T-helper 2 cell treated with Interferon-gamma antibody and Interleukin-4, amounts not matched to agents 100 ng/mL and 5 ng/mL, for 36 hours (primary cell): ENCODE measurements around the gene RPL13A. TPM values are rescaled to one million over a fixed set of nuclear protein-coding genes. Genes with fewer than 3 reads are reported as not detected.

Experiments used
- intact Hi-C: fragments of 100-400 bp; cut with micrococcal nuclease; formaldehyde crosslinking; loops from one replicate; pipeline ENCODE4 v1.15.1; 2023
- total RNA-seq: library from RNA; stranded (reverse); gene quantifications from 2 replicates; pipeline ENCODE4 v1.2.3, GENCODE V29; 2022

Gene RPL13A
- total RNA-seq, 1 donor from 2014 or later = 2,471 TPM

- intact Hi-C loops = no loop called here
Observed at GRCh38 chr19:49499030-49499670, 11.7 kb downstream of the RPL13A start.

DNA sequence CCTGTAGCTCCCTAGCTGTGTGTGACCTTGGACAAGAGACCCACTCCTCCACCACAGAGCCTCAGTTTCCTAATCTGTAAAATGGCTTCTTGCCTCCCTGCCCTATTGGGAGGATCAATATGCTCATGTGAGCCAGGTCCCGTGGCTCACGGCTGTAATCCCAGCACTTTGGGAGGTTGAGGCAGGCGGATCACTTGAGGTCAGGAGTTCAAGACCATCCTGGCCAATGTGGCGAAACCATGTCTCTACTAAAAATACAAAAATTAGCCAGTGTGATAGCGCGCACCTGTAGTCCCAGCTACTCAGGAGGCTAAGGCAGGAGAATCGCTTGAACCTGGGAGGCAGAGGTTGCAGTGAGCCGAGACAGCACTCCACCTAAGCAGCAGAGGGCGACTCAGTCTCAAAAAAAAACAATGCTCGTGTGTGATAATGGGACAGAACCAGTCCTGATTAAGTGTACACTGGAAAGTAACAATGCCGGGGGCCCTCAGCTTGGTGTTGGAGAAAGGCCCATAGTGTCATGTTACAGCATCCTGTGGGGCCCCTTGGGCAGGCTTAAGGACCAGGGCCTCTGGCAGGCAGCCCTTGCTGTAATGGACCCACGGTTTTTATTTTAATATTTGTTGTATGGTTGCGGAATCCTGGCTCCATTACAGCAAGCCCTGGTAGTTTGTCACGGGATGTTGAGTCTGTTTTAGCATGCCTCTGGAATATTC is 15.6 kb downstream of the RPL13A start:
- intact Hi-C loops = no loop called here

DNA sequence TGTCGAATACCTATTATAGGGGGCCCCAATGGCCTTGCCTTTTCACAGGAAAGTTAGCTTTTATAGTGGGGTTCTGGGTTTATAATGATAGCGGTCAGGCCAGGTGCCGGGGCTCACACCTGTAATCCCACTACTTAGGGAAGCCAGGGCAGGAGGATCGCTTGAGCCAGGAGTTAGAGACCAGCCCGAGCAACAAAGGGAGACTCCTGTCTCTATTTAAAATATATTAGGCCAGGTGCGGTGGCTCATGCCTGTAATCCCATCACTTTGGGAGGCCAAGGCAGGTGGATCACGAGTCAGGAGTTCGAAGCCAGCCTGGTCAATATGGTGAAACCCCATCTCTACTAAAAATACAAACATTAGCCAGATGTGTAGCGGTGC is 16.2 kb downstream of the RPL13A start:
- intact Hi-C loops = no loop called here

- intact Hi-C loops = loop anchor here (1.0 kb wide), 2 partner anchors 41 to 64 kb away; no protein-coding TSS in a partner anchor
Observed at GRCh38 chr19:49506575-49507105, 19.2 kb downstream of the RPL13A start.

DNA sequence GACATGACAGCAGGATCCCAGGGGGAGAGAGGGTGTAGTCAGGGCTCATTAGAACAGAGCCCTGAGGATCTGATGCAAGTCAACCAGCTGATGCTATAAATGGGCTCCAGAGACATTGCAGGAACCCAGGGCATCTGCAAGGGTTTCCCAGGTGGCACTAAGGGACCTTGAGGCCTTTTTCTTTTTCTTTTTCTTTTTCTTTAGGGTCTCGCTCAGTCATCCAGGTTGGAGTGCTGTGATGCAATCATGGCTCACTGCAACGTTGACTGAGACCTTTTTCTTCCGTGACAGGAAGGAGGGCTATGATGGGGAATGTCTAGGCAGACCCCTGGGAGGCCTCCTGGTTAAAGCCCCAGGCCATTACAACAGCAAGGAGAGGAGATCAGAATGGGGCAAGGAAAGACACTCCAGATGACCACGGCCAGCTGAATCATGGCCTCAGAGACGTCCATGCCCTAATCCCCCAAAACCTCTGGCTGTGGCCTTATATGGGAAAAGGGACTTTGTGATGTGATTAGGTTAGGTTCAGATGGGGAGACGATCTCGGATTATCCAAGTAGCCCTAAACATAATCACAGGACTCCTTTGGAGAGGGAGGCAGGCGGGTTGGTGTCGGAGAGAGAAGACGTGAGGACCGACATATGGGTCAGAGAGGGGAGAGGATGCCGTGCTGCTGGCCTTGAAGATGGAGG is 20.5 kb downstream of the RPL13A start:
- intact Hi-C loops = no loop called here

DNA sequence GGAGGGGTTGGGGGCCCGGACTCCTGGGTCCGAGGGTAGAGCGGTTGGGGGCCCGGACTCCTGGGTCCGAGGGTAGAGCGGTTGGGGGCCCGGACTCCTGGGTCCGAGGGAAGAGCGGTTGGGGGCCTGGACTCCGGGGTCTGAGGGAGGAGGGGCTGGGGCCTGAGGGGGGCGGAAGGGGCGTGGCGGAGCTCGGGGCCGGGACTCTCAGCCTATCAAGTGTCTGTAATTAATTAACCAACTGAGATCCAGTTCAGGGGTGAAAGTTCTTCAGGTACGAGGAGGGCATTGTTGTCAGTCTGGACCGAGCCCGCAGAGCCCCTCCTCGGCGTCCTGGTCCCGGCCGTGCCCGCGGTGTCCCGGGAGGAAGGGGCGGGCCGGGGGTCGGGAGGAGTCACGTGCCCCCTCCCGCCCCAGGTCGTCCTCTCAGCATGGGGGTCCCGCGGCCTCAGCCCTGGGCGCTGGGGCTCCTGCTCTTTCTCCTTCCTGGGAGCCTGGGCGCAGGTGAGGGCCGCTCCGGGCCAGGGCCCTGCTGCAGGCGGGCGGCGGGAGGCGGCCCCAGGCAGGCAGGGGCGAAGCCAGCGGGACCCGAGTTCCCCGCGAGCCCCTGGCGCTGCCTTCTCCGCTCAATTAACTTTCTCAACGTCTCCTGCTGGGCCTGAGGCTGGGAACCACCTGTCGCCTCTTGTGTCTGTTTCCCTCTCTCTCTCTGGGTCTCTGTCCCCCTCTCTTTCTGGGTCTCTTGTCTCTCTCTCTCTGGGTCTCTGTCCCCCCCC is 25.8 kb downstream of the RPL13A start:
- intact Hi-C loops = no loop called here

- intact Hi-C loops = no loop called here
Observed at GRCh38 chr19:49513746-49514118, 26.3 kb downstream of the RPL13A start.

GRCh38 chr19:49514151-49514550 is 26.7 kb downstream of the RPL13A start:
- intact Hi-C loops = no loop called here

DNA sequence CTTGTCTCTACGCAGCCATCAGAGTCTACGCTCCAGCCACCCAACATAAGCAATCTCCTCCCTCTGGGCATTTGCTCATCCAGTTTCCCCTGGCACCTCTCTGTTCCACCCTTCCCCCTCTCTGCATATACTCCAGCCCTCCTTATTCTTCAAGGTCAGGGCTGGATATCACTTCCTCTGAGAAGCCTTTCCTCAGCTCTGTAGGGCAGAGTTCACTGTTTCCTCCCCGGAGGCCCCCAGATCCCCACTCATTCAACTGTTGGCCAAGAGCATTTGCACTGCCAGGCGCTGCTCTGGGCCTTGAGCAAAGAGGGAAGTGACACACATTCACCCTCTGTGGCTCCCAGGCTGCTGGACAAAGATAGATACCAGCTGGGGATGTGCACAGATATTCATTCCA is 28.4 kb downstream of the RPL13A start:
- intact Hi-C loops = no loop called here

- intact Hi-C loops = no loop called here
Observed at GRCh38 chr19:49518033-49518432, 30.6 kb downstream of the RPL13A start.

- intact Hi-C loops = no loop called here
Observed at GRCh38 chr19:49520705-49521319, 33.4 kb downstream of the RPL13A start.

DNA sequence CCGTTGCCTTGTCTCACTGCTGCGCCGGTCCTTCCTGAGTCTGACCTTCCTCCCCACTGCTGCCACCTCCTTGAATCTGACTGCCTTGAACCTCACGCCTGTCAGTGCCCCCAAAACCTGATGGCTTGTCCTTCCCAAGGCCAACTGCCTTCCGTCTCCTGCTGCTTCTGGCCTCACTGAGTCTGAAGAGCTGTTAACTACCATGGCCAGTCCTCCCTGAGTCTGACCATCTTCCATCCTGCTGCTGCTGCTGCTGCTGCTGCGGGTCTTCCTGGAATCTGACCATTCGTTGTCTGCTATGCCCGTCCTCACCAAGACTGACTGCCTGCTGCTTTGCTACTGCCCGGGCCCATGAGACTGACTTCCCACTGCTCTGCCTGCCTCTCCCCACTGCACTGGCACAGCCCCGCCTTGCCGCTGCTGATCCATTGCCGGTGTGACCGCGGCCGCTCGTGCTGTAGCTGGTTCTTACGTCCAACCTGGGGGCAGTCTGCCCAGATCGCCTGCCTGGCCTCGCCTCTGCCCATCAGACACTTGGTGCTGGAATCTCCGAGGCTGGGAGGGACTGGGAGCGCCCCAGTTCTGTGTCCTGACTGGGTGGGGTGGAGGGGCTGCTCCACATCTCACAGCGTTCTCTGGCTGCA is 37.5 kb downstream of the RPL13A start:
- intact Hi-C loops = no loop called here

DNA sequence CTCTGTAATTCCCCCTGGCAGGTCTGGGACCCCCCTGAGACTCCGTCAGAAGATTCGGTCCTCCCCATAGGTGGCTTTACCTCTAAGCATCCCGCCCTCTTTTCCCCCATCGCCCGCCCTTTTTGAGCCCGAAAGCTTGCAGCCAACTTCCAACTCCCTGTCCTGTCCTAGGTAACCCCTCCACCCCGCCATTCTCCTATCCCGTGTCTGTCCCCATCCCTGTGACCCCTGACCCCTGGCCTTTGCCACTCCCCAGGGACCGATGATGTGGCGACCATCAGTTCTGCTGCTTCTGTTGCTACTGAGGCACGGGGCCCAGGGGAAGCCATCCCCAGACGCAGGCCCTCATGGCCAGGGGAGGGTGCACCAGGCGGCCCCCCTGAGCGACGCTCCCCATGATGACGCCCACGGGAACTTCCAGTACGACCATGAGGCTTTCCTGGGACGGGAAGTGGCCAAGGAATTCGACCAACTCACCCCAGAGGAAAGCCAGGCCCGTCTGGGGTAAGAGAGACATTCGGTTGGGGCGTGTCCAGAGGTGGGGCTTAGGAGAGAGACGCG is 40.9 kb downstream of the RPL13A start:
- intact Hi-C loops = no loop called here

- intact Hi-C loops = no loop called here
Observed at GRCh38 chr19:49530708-49531107, 43.3 kb downstream of the RPL13A start.

GRCh38 chr19:49533551-49534488 is 46.4 kb downstream of the RPL13A start:
- intact Hi-C loops = no loop called here

- intact Hi-C loops = no loop called here
Observed at GRCh38 chr19:49534632-49535385, 47.4 kb downstream of the RPL13A start.

GRCh38 chr19:49536921-49537462 is 49.6 kb downstream of the RPL13A start:
- intact Hi-C loops = no loop called here

DNA sequence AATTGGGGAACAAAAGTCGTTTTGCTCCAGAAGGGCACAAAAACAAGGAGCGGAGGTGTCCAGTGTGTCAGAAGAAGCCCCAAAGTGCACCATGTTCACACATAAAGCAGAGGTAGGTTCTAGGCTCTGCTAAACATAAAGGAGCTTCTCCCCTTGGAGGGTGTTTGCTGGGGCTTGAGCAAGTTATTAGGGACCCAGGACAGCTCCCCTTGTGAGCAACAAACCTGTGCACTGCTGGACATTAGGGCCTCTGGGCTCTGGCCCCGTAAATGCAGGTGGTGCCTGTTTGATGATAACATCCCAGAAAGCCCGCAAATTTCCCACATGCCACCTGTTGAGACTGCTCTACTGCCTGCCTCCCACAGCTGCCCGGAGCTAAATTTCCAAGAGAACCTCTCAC is 51.2 kb downstream of the RPL13A start:
- intact Hi-C loops = no loop called here
